NOMO-1 treated with DMSO at 0.1 percent for 48 hours (cell line): ENCODE data around the gene HERC2.
A peak's percentile ranks its signal among the peaks of the same experiment; 100 is the strongest.

ENCODE experiments used
- DNase-seq: peaks from one replicate; lab custom pipeline; 2025; ENCODE audit not compliant: unreplicated experiment; lab: John Stamatoyannopoulos, UW

HERC2 gene

DNA sequence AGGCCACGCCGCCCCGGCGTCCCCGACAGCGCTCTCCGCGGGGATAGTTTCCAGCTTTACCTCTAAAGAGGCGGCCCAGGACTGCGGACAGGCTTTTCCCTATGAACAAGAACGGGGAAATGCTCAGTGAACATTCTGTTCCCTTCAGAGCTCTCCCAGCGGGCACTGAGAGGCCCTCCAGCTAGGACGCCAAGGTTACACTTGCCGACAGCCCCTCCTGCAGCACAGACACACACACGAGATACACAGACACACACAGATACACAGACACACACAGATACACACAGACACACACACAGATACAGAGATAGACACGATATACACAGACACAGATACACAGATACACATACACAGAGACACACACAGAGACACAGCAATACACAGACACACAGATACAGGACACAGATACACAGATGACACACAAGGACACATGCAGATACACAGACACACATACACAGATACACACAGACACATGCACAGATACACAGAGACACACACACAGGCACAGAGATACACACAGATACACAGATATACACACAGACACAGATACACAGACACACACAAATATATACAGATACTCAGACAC, 222.3 kb downstream of the HERC2 start:
- DNase-seq, result no peak

GRCh38 chr15:28098766-28099554, 223.0 kb downstream of the HERC2 start, which contains the start of gene OCA2:
TSS of gene OCA2 (minus strand) at chr15:28099315. CDS start at chr15:28081874, 17,441 bp downstream.
- DNase-seq, result no peak

GRCh38 chr15:28098360-28098765, 223.6 kb downstream of the HERC2 start:
- no peak for DNase-seq

DNA sequence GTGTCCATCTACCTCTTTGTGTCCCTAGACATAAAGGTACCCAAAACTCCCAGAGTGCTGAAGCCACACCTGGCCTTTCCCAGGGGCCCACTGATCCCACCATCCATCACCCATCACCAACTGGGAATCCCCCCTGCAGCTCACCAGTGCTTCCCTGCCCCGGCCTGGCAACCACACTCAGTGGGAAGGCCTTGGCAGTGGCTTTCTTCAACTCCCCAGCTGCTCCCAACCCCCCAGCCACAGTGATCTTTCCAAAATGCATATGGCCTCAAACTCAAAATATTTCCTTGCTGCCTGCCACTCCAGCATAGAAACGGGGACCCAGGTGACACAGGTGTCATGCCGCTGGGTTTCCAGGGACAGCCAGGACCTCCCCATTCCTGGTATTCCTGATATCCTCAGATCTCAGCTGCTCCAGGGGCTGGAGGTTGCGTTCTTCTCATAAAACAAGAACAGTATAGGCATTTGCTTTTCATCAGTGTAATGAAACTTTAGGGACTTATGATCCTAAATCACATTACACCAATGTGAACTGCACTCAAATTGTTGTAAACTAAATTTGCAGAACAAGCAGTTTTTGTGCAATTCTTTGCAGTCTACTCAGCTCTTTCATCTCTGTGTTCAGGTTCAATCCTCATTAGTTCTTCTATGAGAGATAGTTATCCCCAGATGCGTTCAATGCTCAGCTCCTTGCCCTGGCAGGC, 224.2 kb downstream of the HERC2 start:
- DNase-seq, result no peak

DNA sequence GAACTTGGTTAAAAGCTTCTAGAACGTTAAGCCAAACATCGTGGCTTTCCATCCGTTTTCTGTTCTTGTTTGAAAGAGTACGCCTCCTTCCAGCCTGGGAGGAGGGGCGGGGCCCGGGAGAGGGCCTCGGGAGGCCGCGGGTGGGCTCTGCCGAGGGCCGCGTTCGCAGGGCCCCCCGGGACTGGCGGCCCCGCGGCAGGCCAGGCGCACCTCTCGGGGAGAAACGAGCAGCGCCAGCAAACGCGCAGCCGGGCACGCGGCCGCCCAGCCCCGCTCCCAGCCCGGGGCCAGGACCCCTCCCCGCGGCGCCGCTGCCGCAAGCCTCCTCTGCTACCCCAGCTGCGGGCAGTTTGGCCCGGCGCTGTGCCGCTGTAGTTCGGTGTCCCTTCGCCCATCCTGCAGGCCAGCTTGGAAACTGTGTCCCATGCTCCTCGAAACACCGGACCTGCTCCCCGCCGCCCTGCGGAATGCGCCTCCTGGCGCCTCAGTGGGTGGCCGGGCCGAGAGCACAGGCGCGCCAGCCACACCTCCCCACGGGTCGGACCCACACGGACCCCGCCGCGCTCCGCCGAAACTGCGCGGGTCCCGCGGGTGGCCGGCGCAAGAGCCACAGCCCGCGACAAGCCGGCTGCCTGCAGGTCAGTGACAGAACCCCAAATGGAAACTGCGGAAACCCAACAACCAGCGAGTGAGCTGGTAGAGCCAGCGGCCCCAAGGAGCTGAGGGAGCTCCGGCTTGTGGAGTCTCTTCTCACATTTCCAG, 225.1 kb downstream of the HERC2 start:
- no peak for DNase-seq

- no peak for DNase-seq
Observed at GRCh38 chr15:28096411-28096669, 225.6 kb downstream of the HERC2 start.

- DNase-seq, result no peak
Observed at GRCh38 chr15:28094732-28095521, 227.1 kb downstream of the HERC2 start.

GRCh38 chr15:28093752-28094535, 228.0 kb downstream of the HERC2 start:
- no peak for DNase-seq

- DNase-seq, result no peak
Observed at GRCh38 chr15:28091313-28091712, 230.7 kb downstream of the HERC2 start.

DNA sequence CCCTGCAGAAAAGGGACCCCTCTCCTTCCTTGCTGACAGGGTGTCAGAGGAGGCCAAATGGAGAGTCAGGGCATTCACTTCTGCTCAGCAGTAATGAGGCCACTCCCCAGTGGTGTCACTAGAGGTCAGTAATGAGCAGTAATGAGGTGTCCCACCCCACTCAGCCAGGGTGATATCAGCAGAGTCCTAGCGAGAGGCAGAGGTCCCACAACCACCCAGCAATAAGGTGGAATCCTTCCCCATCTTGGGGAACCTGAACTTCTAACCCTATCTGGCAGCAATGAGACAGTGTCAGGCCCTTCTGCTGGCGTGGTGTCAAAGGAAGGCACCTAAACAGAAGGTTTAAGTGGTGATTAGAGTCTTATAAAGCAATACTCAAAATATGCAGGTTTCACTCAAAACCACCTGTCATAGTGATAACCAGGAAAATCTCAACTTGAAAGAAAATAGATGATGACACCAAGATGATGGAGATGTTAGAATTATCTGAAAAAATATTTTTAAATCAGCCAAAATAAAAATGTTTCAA, 235.7 kb downstream of the HERC2 start:
- peak; percentile 49 for DNase-seq

GRCh38 chr15:28085489-28086174, 236.3 kb downstream of the HERC2 start:
- DNase-seq, result no peak

GRCh38 chr15:28084547-28084946, 237.4 kb downstream of the HERC2 start:
- DNase-seq, result no peak

DNA sequence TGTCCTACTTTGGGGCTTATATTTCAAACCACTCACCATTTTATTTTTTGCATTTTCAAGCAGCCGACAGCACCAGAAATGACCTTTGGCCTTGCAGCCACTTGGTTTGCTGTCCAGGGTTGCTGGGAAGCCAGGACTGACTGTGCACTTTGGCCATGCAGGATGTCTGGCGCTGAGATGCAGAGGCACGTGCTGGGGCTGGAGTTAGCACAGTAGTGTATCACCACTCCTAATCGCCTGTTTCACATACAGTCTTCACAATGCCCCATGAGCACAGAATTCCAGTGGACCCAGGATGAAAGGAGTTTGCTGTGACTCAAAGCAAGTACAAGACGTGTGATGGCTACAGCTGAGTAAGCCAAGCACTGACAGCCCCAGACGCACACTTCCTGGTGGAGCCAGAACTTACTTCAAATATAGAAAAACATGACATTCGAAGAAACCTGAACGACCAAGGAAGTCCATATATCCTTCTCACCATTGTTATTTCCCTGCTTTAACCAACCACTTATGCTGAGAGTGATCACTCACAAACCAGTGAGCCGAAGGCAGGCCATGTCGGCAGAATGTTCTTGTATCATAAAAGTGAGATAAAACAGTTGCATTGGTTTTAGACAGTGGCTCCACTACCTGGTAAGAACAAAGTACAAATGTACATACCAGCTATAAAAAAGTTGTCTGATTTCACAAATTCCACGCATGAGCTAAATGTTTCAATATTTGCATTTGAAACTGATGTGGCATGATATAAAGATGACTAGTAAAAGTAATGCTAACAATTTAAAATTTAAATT, 238.9 kb downstream of the HERC2 start:
- DNase-seq, result no peak

GRCh38 chr15:28081594-28081993, 240.4 kb downstream of the HERC2 start:
- DNase-seq, result no peak

- DNase-seq, result no peak
Observed at GRCh38 chr15:28080386-28080785, 241.6 kb downstream of the HERC2 start.

DNA sequence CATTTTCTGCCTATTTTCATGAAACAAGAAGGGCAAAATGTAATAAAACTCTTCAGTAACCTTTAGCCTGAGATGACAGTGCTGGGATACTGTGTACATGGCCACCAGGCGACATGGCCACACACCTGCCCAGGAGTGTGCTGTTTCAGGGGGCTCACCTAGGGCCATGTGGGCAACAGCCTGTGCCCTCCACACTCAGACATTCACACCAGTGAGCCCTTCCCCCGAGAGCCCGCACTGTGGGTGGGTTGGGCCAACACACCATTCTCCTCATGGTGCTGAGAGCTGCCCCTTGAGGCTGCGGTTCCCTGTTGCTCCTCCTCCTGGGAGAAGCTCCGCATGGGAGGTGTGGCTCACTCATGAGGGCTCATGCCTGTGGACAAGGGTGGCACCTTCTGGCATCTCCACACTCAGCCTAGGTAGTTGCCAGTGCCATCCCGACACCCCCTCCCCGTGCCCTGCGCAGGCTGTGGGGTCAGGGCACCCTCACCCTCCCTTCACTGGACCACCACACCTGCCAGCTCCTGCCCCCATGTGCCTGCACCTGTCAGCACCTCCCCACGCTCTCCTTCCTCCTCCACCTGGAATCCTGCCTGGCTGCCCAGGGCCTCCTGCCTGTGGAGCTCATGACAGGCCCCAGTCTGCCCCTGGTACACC, 242.5 kb downstream of the HERC2 start:
- no peak for DNase-seq

GRCh38 chr15:28078191-28078719, 243.7 kb downstream of the HERC2 start:
- DNase-seq, result no peak

DNA sequence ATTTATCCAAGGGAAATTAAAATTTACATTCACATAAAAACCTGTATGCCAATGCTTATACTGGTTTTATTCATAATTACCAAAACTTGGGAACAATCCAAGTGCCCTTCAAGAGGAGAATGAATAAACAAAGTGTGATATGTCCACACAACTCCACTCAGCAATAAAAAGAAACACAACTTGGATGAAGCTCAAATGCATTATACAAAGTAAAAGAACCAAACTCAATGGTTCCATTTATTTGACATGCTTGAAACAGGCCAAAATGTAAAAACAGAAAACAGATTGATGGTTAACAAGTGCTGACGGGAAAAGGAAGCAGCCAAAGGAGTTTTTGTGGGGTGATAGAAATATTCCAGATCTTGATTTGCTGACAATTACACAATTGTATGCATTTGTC, 246.4 kb downstream of the HERC2 start:
- DNase-seq, result no peak
